Psoas muscle (tissue), 8 donors: Measurements from ENCODE around the gene FMNL1. TPM values are rescaled to one million over a fixed set of nuclear protein-coding genes. Genes with fewer than 3 reads are reported as not detected.

ENCODE experiments used
- ATAC-seq, 4 donors: fragments of 200-7000 bp; cut with Tn5 transposase; one replicate each; pipeline ENCODE4 v1.9.1; 2020; ENCODE audit warnings: moderate library complexity in 3 of 4, mild to moderate bottlenecking in 2 of 4
- DNase-seq, 2 donors: peaks; one replicate each; pipeline ENCODE4 v3.0.0-alpha.2; 2020
- H3K27ac ChIP-seq: fragments of 200-600 bp; one replicate; pipeline ENCODE4 v1.8.0; 2022
- H3K27me3 ChIP-seq, 3 donors: fragments of 200-600 bp in 1 of 3; one replicate each; pipeline versions ENCODE4 v1.6.1 to v1.8.0; 2013 to 2022; ENCODE audit warnings: low read length in 2 of 3, mild to moderate bottlenecking in 2 of 3, moderate library complexity in 1 of 3; ENCODE audit not compliant: insufficient read depth in 3 of 3
- H3K36me3 ChIP-seq, 2 donors: fragments of 200-600 bp in 1 of 2; one replicate each; pipeline versions ENCODE4 v1.6.1 to v1.8.0; 2013 to 2022; ENCODE audit warnings: low read depth in 1 of 2, mild to moderate bottlenecking in 1 of 2, moderate library complexity in 1 of 2; ENCODE audit not compliant: insufficient read depth in 1 of 2
- H3K4me1 ChIP-seq: fragments of 200-600 bp; one replicate; pipeline ENCODE4 v1.8.0; 2022
- H3K4me3 ChIP-seq: fragments of 200-600 bp; one replicate; pipeline ENCODE4 v1.8.0; 2022; ENCODE audit warnings: mild to moderate bottlenecking
- H3K9me3 ChIP-seq: fragments of 200-600 bp; one replicate; pipeline ENCODE4 v1.8.0; 2022
- WGBS, 3 donors: extraction: QIAGEN DNeasy Blood & Tissue Kit; methylation state at CpG; one replicate each; pipeline versions ENCODE4 v1.1.6 to v1.1.7; 2013; 5-methylcytosine and 5-hydroxymethylcytosine counted together
- intact Hi-C, 2 donors: fragments of 100-400 bp; cut with DNase I; formaldehyde crosslinking; loops; one replicate each; pipeline versions ENCODE4 v1.11.0 to v1.14.2; 2022
- polyA plus RNA-seq, 3 donors: library from polyadenylated mRNA; stranded (reverse); fragments of 200-250 nt; gene quantifications; one replicate each; pipeline ENCODE4 v1.2.3, GENCODE V29; 2013
- total RNA-seq, 4 donors: library from RNA; stranded (reverse); fragmentation: NEBNext Ultra II Directional in 2 of 4; extraction: Animal tissue kit (Norgen Biotek cat#: 25700) in 2 of 4; gene quantifications; one replicate each; pipeline versions ENCODE4 v1.2.1 to v1.2.4, GENCODE V29; 2021 to 2023
- TF ChIP-seq, protein P1 (sequence below): fragments of 200-600 bp; IDR thresholded peaks from one replicate; pipeline ENCODE4 v1.8.0; 2022; ENCODE audit warnings: antibody characterized with exemption
- donor health status: healthy with polysubstance abuse.
- donor health status: DM: no; HTN: no; CAD: no; lungs with moderate emphysema.
- donor health status: Bipolar disorder and iron deficiency.
- donor health status: healthy.
- donor health status: DM: yes; HTN: yes; CAD: no.
- donor health status: DM: no; HTN: no; CAD: no.
- donor health status: DM: no; HTN: no; CAD: no.
- donor health status: DM: yes; HTN: yes; CAD: no.

The FMNL1 gene
- total and polyA plus RNA-seq, 7 donors, result 1.8 to 6.5 (median 5.4) TPM

GRCh38 chr17:45224671-45225050, 3.0 kb downstream of the FMNL1 start:
- H3K4me1 ChIP-seq, result peaks cover 18% of the 10 kb centered on the region
- ATAC-seq, result peak in 1 of 4 donors; percentile 3
- peak overlapping the region; percentile 9 for H3K27ac ChIP-seq
- intact Hi-C loops, result loop anchor here in 1 of 2 donors (2.0 to 5.0 kb wide), 2 partner anchors 18 to 363 kb away; no protein-coding TSS in a partner anchor
- H3K9me3 ChIP-seq, result no peaks in the 10 kb centered on the region
- H3K36me3 ChIP-seq, result no peaks in the 10 kb centered on the region
- TF ChIP-seq, protein P1, sequence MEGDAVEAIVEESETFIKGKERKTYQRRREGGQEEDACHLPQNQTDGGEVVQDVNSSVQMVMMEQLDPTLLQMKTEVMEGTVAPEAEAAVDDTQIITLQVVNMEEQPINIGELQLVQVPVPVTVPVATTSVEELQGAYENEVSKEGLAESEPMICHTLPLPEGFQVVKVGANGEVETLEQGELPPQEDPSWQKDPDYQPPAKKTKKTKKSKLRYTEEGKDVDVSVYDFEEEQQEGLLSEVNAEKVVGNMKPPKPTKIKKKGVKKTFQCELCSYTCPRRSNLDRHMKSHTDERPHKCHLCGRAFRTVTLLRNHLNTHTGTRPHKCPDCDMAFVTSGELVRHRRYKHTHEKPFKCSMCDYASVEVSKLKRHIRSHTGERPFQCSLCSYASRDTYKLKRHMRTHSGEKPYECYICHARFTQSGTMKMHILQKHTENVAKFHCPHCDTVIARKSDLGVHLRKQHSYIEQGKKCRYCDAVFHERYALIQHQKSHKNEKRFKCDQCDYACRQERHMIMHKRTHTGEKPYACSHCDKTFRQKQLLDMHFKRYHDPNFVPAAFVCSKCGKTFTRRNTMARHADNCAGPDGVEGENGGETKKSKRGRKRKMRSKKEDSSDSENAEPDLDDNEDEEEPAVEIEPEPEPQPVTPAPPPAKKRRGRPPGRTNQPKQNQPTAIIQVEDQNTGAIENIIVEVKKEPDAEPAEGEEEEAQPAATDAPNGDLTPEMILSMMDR, result no peak
- 49 to 81% (median 65%) methylated on average over 9 of the region's 9 CpGs for WGBS, 3 donors
- H3K4me3 ChIP-seq, result no peak overlapping the region
- peaks cover 0 to 13% (median 8%) of the 10 kb centered on the region in 3 donors for H3K27me3 ChIP-seq
- peak in 1 of 2 donors; percentile 49 for DNase-seq

- DNase-seq (peak in 1 of 2 donors; percentile 48), ATAC-seq (peak in 3 of 4 donors; percentile 52 to 59 (median 53))
- intact Hi-C loops, result loop anchor here in 1 of 2 donors (2.0 kb wide), 1 partner anchor 18 kb away; no protein-coding TSS in a partner anchor
- Histone ChIP-seq H3K27me3 (peaks cover 0 to 13% (median 8%) of the 10 kb centered on the region in 3 donors), H3K9me3 (no peaks in the 10 kb centered on the region), H3K36me3 (no peaks in the 10 kb centered on the region), H3K4me3 (peak overlapping the region; percentile 4), H3K27ac (peak overlapping the region; percentile 9), H3K4me1 (peaks cover 18% of the 10 kb centered on the region)
- 53 to 59% (median 55%) methylated on average over 7 of the region's 7 CpGs for WGBS, 3 donors
- TF ChIP-seq, protein P1, result no peak
Observed at GRCh38 chr17:45225051-45225700, 3.5 kb downstream of the FMNL1 start.

GRCh38 chr17:45225964-45226530, 4.4 kb downstream of the FMNL1 start:
- ATAC-seq, result no peak
- Histone ChIP-seq H3K9me3 (no peaks in the 10 kb centered on the region), H3K27me3 (peaks cover 0 to 11% (median 6%) of the 10 kb centered on the region in 3 donors), H3K36me3 (no peaks in the 10 kb centered on the region), H3K4me3 (no peak overlapping the region), H3K27ac (no peak overlapping the region), H3K4me1 (peaks cover 18% of the 10 kb centered on the region)
- 77 to 87% (median 79%) methylated on average over 11 of the region's 11 CpGs for WGBS, 3 donors
- DNase-seq, result peak; percentile 70 to 76
- intact Hi-C loops, result loop anchor here in 1 of 2 donors (2.0 kb wide), 1 partner anchor 17 kb away; no protein-coding TSS in a partner anchor
- TF ChIP-seq, protein P1, result no peak

DNA sequence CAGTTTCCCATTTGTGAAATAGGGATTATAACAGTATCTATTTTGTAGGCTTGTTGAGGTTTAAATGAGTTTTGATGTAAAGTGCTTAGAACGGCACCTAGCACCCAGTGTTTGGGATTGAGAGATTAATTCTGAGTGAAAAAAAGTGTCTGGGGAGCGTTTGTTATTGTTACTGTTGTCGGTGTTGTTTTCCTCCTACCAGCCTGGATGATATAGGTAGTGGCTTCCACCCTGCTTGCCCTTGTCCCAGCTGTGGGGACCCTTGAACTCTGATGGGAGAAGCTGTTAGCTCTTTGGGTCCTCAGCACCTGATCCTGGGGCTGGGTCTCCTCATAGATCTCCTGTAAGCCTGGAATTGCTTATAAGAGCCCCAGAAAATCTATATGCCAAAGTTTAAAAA, 4.9 kb downstream of the FMNL1 start:
- intact Hi-C loops, result no loop called here
- H3K4me1 ChIP-seq, result peaks cover 15% of the 10 kb centered on the region

More for the DNA sequence above, 4.9 kb downstream of the FMNL1 start:
- DNase-seq (peak in 1 of 2 donors; percentile 1), ATAC-seq (no peak)
- Histone ChIP-seq H3K27ac (peak overlapping the region; percentile 62), H3K9me3 (no peaks in the 10 kb centered on the region), H3K27me3 (peaks cover 0 to 6% (median 5%) of the 10 kb centered on the region in 3 donors), H3K4me3 (peak overlapping the region; percentile 41), H3K36me3 (no peaks in the 10 kb centered on the region)
- 85 to 94% (median 88%) methylated on average over 3 of the region's 3 CpGs for WGBS, 3 donors
- TF ChIP-seq, protein P1, result no peak
